ENCODE results near the gene KCNIP2.

KCNIP2 gene

DNA sequence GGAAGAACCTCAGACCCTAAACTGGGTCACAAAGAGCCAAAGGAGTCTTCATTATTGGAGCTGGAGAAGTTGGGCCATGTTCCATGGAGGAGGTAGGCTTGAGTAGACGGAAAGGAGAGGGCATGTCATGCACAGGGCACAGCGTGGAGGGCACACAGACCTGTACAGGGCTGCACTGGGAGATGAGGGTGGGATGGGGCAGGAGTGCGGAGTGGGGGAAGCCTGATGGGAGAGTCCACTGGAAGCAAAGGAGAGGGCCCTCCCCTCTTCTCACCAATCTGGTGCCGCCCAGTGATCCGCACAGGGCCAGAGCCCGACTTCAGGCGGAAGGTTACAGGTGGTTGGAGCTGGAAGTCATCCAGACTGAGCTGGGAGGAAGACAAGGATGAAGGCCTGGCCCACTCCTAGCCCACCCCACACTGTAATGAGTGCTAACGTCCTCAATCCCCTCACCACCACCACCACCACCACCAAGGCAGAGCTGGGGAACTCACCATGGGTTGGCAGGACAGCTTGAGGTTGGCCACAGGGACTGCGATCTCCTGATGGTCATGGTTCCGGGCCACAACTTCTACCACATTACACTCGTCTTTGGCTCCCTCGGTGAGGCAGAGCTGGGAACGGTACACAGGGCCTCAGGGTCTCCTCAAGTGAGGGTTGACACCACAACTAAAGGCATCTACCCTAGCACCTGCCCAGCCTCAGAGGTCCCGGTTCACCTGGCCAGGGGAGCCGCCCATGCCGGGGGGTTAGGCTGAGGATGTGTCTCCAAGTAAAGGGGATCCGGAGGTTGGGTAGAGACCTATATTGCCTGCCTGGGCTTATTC, 61.4 kb downstream of the KCNIP2 start:
- Histone ChIP-seq H3K27me3 (ENCODE audit: insufficient read depth, poor library complexity, severe bottlenecking) (peaks cover 5% of the 10 kb centered on the region), H3K9me3 (ENCODE audit: severe bottlenecking) (no peaks in the 10 kb centered on the region), H3K27ac (ENCODE audit: poor library complexity, severe bottlenecking) (peak overlapping the region; percentile 52), H3K36me3 (ENCODE audit: low read depth) (peaks cover 32% of the 10 kb centered on the region), H3K4me1 (ENCODE audit: insufficient read depth, poor library complexity, severe bottlenecking) (peaks cover 7% of the 10 kb centered on the region), H3K4me3 (ENCODE audit: severe bottlenecking) (peak overlapping the region; percentile 73)
- DNase-seq (ENCODE audit: low spot score), result no peak
- ATAC-seq (ENCODE audit: low read depth), result no peak
- no peak for TF ChIP-seq CTCF (IDR thresholded peaks at IDR 0.05; ENCODE audit: poor library complexity, severe bottlenecking)

- no peak for ATAC-seq (ENCODE audit: low read depth)
- Histone ChIP-seq H3K4me1 (ENCODE audit: insufficient read depth, poor library complexity, severe bottlenecking) (peaks cover 7% of the 10 kb centered on the region), H3K27ac (ENCODE audit: poor library complexity, severe bottlenecking) (no peak overlapping the region), H3K4me3 (ENCODE audit: severe bottlenecking) (no peak overlapping the region), H3K9me3 (ENCODE audit: severe bottlenecking) (no peaks in the 10 kb centered on the region), H3K27me3 (ENCODE audit: insufficient read depth, poor library complexity, severe bottlenecking) (peaks cover 10% of the 10 kb centered on the region), H3K36me3 (ENCODE audit: low read depth) (peaks cover 26% of the 10 kb centered on the region)
- no peak for TF ChIP-seq CTCF (IDR thresholded peaks at IDR 0.05; ENCODE audit: poor library complexity, severe bottlenecking)
- DNase-seq (ENCODE audit: low spot score), result no peak
Observed at GRCh38 chr10:101781655-101781983, 62.0 kb downstream of the KCNIP2 start.

DNA sequence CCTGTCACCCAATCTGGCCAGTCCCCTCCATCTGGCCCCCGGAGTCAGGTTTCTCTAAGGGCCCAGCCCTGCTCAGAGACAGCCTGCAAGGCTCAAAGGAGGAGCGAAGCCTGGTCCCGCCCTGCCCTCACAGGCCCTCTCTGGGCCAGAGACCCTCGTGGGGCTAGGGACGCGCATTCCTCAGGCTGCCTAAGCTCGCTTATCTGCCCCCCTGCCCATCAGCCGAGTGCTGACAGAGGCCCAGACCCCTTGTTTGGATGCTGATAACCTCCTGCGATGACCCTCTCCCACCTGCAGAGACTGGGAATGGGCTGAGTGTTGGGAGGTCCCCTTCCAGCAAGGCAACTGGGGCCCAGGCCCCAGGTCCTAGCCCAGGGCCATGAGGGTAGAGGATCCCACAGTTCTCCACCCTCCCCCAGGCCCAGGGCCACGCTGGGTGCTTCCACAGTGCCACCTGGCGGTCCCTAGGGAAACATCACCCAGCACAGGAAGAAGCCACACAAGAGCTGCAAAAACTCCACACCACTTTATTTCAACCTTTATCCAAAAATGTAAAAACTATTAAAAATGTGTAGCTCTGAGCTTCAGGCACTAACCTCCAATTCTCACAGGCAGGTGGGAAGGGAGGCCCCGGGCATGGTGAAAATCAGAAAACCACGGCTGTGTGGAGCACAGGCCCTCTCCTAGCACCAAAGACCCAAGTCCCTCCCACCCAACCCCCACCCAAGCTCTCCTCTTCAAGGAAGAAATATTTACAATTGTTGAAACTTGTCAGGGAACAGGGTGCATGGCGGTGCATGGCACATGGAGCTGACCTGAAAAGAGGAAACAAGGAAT, 62.6 kb downstream of the KCNIP2 start:
- Histone ChIP-seq H3K4me3 (ENCODE audit: severe bottlenecking) (no peak overlapping the region), H3K27me3 (ENCODE audit: insufficient read depth, poor library complexity, severe bottlenecking) (peaks cover 14% of the 10 kb centered on the region), H3K36me3 (ENCODE audit: low read depth) (peaks cover 21% of the 10 kb centered on the region), H3K4me1 (ENCODE audit: insufficient read depth, poor library complexity, severe bottlenecking) (peaks cover 7% of the 10 kb centered on the region), H3K27ac (ENCODE audit: poor library complexity, severe bottlenecking) (no peak overlapping the region), H3K9me3 (ENCODE audit: severe bottlenecking) (no peaks in the 10 kb centered on the region)
- TF ChIP-seq CTCF (IDR thresholded peaks at IDR 0.05; ENCODE audit: poor library complexity, severe bottlenecking), result peak; percentile 92
- no peak for DNase-seq (ENCODE audit: low spot score)
- ATAC-seq (ENCODE audit: low read depth), result peak; percentile 44

GRCh38 chr10:101780187-101780817, 63.3 kb downstream of the KCNIP2 start:
- Histone ChIP-seq H3K9me3 (ENCODE audit: severe bottlenecking) (no peaks in the 10 kb centered on the region), H3K27me3 (ENCODE audit: insufficient read depth, poor library complexity, severe bottlenecking) (peaks cover 17% of the 10 kb centered on the region), H3K27ac (ENCODE audit: poor library complexity, severe bottlenecking) (no peak overlapping the region), H3K4me3 (ENCODE audit: severe bottlenecking) (no peak overlapping the region), H3K36me3 (ENCODE audit: low read depth) (peaks cover 13% of the 10 kb centered on the region), H3K4me1 (ENCODE audit: insufficient read depth, poor library complexity, severe bottlenecking) (peaks cover 7% of the 10 kb centered on the region)
- ATAC-seq (ENCODE audit: low read depth) (no peak), DNase-seq (ENCODE audit: low spot score) (no peak)
- no peak for TF ChIP-seq CTCF (IDR thresholded peaks at IDR 0.05; ENCODE audit: poor library complexity, severe bottlenecking)

Measured in RWPE2 (cell line).